Measurements from ENCODE around the gene ARRDC4.

ARRDC4 gene

GRCh38 chr15:97989299-97989698 lies 28.8 kb downstream of the ARRDC4 start:
- H3K27ac ChIP-seq = no peak overlapping the region
- TF ChIP-seq CTCF (IDR thresholded peaks at IDR 0.05) = no peak
- no peak for TF ChIP-seq ZFX (IDR thresholded peaks at IDR 0.05; ENCODE audit: borderline replicate concordance)

- no peak overlapping the region for H3K27ac ChIP-seq
- TF ChIP-seq ZFX (IDR thresholded peaks at IDR 0.05; ENCODE audit: borderline replicate concordance) (no peak), CTCF (IDR thresholded peaks at IDR 0.05) (no peak)
These were observed 31.6 kb downstream of the ARRDC4 start for GRCh38 chr15:97991972-97992541.

GRCh38 chr15:97992823-97993222 lies 32.3 kb downstream of the ARRDC4 start:
- TF ChIP-seq CTCF (IDR thresholded peaks at IDR 0.05) = no peak
- TF ChIP-seq ZFX (IDR thresholded peaks at IDR 0.05; ENCODE audit: borderline replicate concordance) = no peak
- no peak overlapping the region for H3K27ac ChIP-seq

- H3K27ac ChIP-seq = no peak overlapping the region
- TF ChIP-seq ZFX (IDR thresholded peaks at IDR 0.05; ENCODE audit: borderline replicate concordance) (no peak), CTCF (IDR thresholded peaks at IDR 0.05) (no peak)
These were observed 32.8 kb downstream of the ARRDC4 start for GRCh38 chr15:97993310-97993738.

- H3K27ac ChIP-seq = no peak overlapping the region
- TF ChIP-seq ZFX (IDR thresholded peaks at IDR 0.05; ENCODE audit: borderline replicate concordance) (no peak), CTCF (IDR thresholded peaks at IDR 0.05) (no peak)
These were observed 33.7 kb downstream of the ARRDC4 start for GRCh38 chr15:97994236-97994635.

- TF ChIP-seq ZFX (IDR thresholded peaks at IDR 0.05; ENCODE audit: borderline replicate concordance) = no peak
- no peak overlapping the region for H3K27ac ChIP-seq
These were observed 34.7 kb downstream of the ARRDC4 start for GRCh38 chr15:97995192-97995591.

GRCh38 chr15:97995881-97996603 lies 35.5 kb downstream of the ARRDC4 start:
- TF ChIP-seq CTCF (IDR thresholded peaks at IDR 0.05) = peak; percentile 42
- TF ChIP-seq ZFX (IDR thresholded peaks at IDR 0.05; ENCODE audit: borderline replicate concordance) = no peak
- no peak overlapping the region for H3K27ac ChIP-seq

Measured in 22Rv1 (cell line).